Upper lobe of left lung (tissue), 4 donors: ENCODE results near the gene GRIK3.

Source experiments
- POLR2A ChIP-seq, 4 donors: fragments of 450-650 bp; IDR thresholded peaks; one replicate each; pipeline ENCODE4 v1.5.1; 2016 to 2017; ENCODE audit warnings: antibody characterized with exemption in 4 of 4, mild to moderate bottlenecking in 2 of 4
- TF ChIP-seq, protein P1 (sequence below), 6 experiments: fragments of 450-650 bp in 4 of 6; fragments of 200-600 bp in 2 of 6; sonication (generic) in 2 of 6; IDR thresholded peaks; one replicate each; pipeline ENCODE4 v1.5.1; 2016 to 2019; ENCODE audit warnings: antibody characterized with exemption in 6 of 6

- TF ChIP-seq, protein P1, sequence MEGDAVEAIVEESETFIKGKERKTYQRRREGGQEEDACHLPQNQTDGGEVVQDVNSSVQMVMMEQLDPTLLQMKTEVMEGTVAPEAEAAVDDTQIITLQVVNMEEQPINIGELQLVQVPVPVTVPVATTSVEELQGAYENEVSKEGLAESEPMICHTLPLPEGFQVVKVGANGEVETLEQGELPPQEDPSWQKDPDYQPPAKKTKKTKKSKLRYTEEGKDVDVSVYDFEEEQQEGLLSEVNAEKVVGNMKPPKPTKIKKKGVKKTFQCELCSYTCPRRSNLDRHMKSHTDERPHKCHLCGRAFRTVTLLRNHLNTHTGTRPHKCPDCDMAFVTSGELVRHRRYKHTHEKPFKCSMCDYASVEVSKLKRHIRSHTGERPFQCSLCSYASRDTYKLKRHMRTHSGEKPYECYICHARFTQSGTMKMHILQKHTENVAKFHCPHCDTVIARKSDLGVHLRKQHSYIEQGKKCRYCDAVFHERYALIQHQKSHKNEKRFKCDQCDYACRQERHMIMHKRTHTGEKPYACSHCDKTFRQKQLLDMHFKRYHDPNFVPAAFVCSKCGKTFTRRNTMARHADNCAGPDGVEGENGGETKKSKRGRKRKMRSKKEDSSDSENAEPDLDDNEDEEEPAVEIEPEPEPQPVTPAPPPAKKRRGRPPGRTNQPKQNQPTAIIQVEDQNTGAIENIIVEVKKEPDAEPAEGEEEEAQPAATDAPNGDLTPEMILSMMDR (IDR thresholded peaks at IDR 0.05): no peak
- no peak for TF ChIP-seq POLR2A (IDR thresholded peaks at IDR 0.05)
Measured at GRCh38 chr1:36990928-36991327, 43.4 kb downstream of the GRIK3 start.
